HepG2 (cell line): Measurements from ENCODE around the gene APRT. TPM values are rescaled to one million over a fixed set of nuclear protein-coding genes. Genes with fewer than 3 reads are reported as not detected.

Source experiments
- ARNT ChIP-seq: fragments of 450-650 bp; IDR thresholded peaks from 2 replicates; pipeline ENCODE4 v1.6.1; 2017
- EP300 ChIP-seq, 3 experiments: sonication (generic) in 1 of 3; formaldehyde crosslinking in 1 of 3; IDR thresholded peaks; 2 replicates each; pipeline versions ENCODE4 v1.5.1 to v1.6.1; 2011 to 2020; ENCODE audit warnings: low read depth in 2 of 3, low read length in 2 of 3, borderline replicate concordance in 1 of 3, improper control_type of control experiment in 1 of 3, mild to moderate bottlenecking in 1 of 3, missing genetic modification reagents in 1 of 3, moderate library complexity in 1 of 3
- KMT2A ChIP-seq: sonication (generic); formaldehyde crosslinking; IDR thresholded peaks from 2 replicates; pipeline ENCODE4 v1.4.0; 2020; ENCODE audit warnings: missing genetic modification reagents
- MXD4 ChIP-seq: IDR thresholded peaks from 2 replicates; pipeline ENCODE4 v1.6.1; 2016; ENCODE audit warnings: mild to moderate bottlenecking, missing biosample characterization, missing genetic modification reagents
- RFX1 ChIP-seq: fragments of 450-650 bp; IDR thresholded peaks from 2 replicates; pipeline ENCODE4 v1.6.1; 2017
- TCF7L2 ChIP-seq: IDR thresholded peaks from 2 replicates; pipeline ENCODE4 v1.6.1; 2011; ENCODE audit warnings: mild to moderate bottlenecking, low read depth, low read length, moderate library complexity
- TGIF2 ChIP-seq: IDR thresholded peaks from 2 replicates; pipeline ENCODE4 v1.6.1; 2016; ENCODE audit warnings: control low read depth, missing compliant biosample characterization
- TOE1 ChIP-seq: sonication (generic); formaldehyde crosslinking; IDR thresholded peaks from 2 replicates; pipeline ENCODE4 v1.4.0; 2020; ENCODE audit warnings: mild to moderate bottlenecking, missing genetic modification reagents
- ZBTB21 ChIP-seq: sonication (generic); formaldehyde crosslinking; IDR thresholded peaks from 2 replicates; pipeline ENCODE4 v1.4.0; 2020; ENCODE audit warnings: missing genetic modification reagents
- ZBTB26 ChIP-seq: IDR thresholded peaks from 2 replicates; pipeline ENCODE4 v1.6.1; 2016; ENCODE audit warnings: missing compliant biosample characterization, missing genetic modification reagents, borderline replicate concordance
- ZC3H4 ChIP-seq: sonication (generic); formaldehyde crosslinking; IDR thresholded peaks from 2 replicates; pipeline ENCODE4 v1.4.0; 2020; ENCODE audit warnings: missing genetic modification reagents, borderline replicate concordance
- ZFYVE20 ChIP-seq: sonication (generic); formaldehyde crosslinking; IDR thresholded peaks from 2 replicates; pipeline ENCODE4 v1.8.0; 2023; ENCODE audit warnings: low read depth, mild to moderate bottlenecking, moderate library complexity, missing genetic modification reagents, borderline replicate concordance
- ZHX2 ChIP-seq, 2 experiments: sonication (generic) in 1 of 2; formaldehyde crosslinking in 1 of 2; IDR thresholded peaks; 2 replicates each; pipeline versions ENCODE4 v1.6.1 to v1.9.0; 2014 to 2022; ENCODE audit warnings: antibody characterized with exemption in 1 of 2, borderline replicate concordance in 1 of 2, inconsistent platforms in 1 of 2, low read depth in 1 of 2, missing genetic modification reagents in 1 of 2
- ZKSCAN5 ChIP-seq: sonication (generic); formaldehyde crosslinking; IDR thresholded peaks from 2 replicates; pipeline ENCODE4 v1.5.1; 2020; ENCODE audit warnings: mild to moderate bottlenecking, missing genetic modification reagents
- ZNF274 ChIP-seq: sonication (generic); formaldehyde crosslinking; IDR thresholded peaks from 2 replicates; pipeline ENCODE4 v1.5.1; 2020; ENCODE audit warnings: mild to moderate bottlenecking, missing genetic modification reagents
- ZNF788 ChIP-seq: sonication (generic); formaldehyde crosslinking; IDR thresholded peaks from 2 replicates; pipeline ENCODE4 v1.5.0; 2020; ENCODE audit warnings: mild to moderate bottlenecking, missing genetic modification reagents, borderline replicate concordance
- polyA plus RNA-seq, 8 experiments: library from polyadenylated mRNA; depleted of rRNA in 3 of 8; stranded (reverse) in 7 of 8; unstranded in 1 of 8; fragments of >200 nt; fragmentation: Illumina TruSeq in 4 of 8; extraction: Trizol in 4 of 8; gene quantifications; 2 replicates each; pipeline versions ENCODE4 v1.2.1 to v1.2.3, GENCODE V29; 2011 to 2016; ENCODE audit warnings: low read depth in 4 of 8, missing spikeins in 1 of 8, mixed read lengths in 1 of 8; ENCODE audit not compliant: insufficient read depth in 1 of 8
- total RNA-seq, 5 experiments: library from RNA; depleted of rRNA; stranded (reverse); fragments of >200 nt; fragmentation: Illumina TruSeq; extraction: Trizol; gene quantifications; 2 replicates each; pipeline ENCODE4 v1.2.3, GENCODE V29; 2016; ENCODE audit warnings: low read depth in 1 of 5
- TF ChIP-seq, protein P1 (sequence below): sonication (generic); formaldehyde crosslinking; IDR thresholded peaks from 2 replicates; pipeline ENCODE4 v1.4.0; 2020; ENCODE audit warnings: missing genetic modification reagents
- TF ChIP-seq, protein P2 (sequence below): sonication (generic); formaldehyde crosslinking; IDR thresholded peaks from 2 replicates; pipeline ENCODE4 v1.9.0; 2021; ENCODE audit warnings: missing genetic modification reagents, borderline replicate concordance

Gene APRT
- total and polyA plus RNA-seq, 2 of the 13 experiments (the other 11 are each of a cell fraction or from before 2014, with no cell fraction given): 155 to 242 TPM

- no peak for TF ChIP-seq ZHX2 (IDR thresholded peaks at IDR 0.05; ENCODE audit: low read depth)
- no peak for TF ChIP-seq ZHX2 (CRISPR knock-in tag; IDR thresholded peaks at IDR 0.05; ENCODE audit: borderline replicate concordance)
- TF ChIP-seq, protein P1, sequence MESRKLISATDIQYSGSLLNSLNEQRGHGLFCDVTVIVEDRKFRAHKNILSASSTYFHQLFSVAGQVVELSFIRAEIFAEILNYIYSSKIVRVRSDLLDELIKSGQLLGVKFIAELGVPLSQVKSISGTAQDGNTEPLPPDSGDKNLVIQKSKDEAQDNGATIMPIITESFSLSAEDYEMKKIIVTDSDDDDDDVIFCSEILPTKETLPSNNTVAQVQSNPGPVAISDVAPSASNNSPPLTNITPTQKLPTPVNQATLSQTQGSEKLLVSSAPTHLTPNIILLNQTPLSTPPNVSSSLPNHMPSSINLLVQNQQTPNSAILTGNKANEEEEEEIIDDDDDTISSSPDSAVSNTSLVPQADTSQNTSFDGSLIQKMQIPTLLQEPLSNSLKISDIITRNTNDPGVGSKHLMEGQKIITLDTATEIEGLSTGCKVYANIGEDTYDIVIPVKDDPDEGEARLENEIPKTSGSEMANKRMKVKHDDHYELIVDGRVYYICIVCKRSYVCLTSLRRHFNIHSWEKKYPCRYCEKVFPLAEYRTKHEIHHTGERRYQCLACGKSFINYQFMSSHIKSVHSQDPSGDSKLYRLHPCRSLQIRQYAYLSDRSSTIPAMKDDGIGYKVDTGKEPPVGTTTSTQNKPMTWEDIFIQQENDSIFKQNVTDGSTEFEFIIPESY: peak; percentile 47; the same call in 1 of the 2 replicates
- no peak for TF ChIP-seq KMT2A
- no peak for TF ChIP-seq ARNT
- TF ChIP-seq ZBTB21 (CRISPR knock-in tag): peak; percentile 7; the same call in 1 of the 2 replicates
- no peak for TF ChIP-seq ZBTB26 (CRISPR knock-in tag)
- TF ChIP-seq MXD4 (CRISPR knock-in tag): no peak
- no peak for TF ChIP-seq TGIF2 (CRISPR knock-in tag)
- no peak for TF ChIP-seq RFX1
- no peak for TF ChIP-seq ZNF788 (CRISPR knock-in tag)
- TF ChIP-seq ZNF274: no peak
- no peak for TF ChIP-seq TOE1 (CRISPR knock-in tag)
- TF ChIP-seq, protein P2, sequence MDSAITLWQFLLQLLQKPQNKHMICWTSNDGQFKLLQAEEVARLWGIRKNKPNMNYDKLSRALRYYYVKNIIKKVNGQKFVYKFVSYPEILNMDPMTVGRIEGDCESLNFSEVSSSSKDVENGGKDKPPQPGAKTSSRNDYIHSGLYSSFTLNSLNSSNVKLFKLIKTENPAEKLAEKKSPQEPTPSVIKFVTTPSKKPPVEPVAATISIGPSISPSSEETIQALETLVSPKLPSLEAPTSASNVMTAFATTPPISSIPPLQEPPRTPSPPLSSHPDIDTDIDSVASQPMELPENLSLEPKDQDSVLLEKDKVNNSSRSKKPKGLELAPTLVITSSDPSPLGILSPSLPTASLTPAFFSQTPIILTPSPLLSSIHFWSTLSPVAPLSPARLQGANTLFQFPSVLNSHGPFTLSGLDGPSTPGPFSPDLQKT (CRISPR knock-in tag): no peak
- no peak for TF ChIP-seq ZKSCAN5 (CRISPR knock-in tag)
- no peak for TF ChIP-seq TCF7L2
- no peak for TF ChIP-seq EP300 (IDR thresholded peaks at IDR 0.05; ENCODE audit: low read depth in 2 of 2, low read length in 2 of 2)
- TF ChIP-seq EP300 (CRISPR knock-in tag; IDR thresholded peaks at IDR 0.05; ENCODE audit: borderline replicate concordance): no peak
- TF ChIP-seq ZFYVE20 (CRISPR knock-in tag): no peak
- 0 out of 2 replicates have a peak, but pooled peaks have one; percentile 23 for TF ChIP-seq ZC3H4
Observed at GRCh38 chr16:88818575-88818874, 6.8 kb upstream of the APRT start (continued).
